ENCODE measurements around the gene POU2F2.

The POU2F2 gene

DNA sequence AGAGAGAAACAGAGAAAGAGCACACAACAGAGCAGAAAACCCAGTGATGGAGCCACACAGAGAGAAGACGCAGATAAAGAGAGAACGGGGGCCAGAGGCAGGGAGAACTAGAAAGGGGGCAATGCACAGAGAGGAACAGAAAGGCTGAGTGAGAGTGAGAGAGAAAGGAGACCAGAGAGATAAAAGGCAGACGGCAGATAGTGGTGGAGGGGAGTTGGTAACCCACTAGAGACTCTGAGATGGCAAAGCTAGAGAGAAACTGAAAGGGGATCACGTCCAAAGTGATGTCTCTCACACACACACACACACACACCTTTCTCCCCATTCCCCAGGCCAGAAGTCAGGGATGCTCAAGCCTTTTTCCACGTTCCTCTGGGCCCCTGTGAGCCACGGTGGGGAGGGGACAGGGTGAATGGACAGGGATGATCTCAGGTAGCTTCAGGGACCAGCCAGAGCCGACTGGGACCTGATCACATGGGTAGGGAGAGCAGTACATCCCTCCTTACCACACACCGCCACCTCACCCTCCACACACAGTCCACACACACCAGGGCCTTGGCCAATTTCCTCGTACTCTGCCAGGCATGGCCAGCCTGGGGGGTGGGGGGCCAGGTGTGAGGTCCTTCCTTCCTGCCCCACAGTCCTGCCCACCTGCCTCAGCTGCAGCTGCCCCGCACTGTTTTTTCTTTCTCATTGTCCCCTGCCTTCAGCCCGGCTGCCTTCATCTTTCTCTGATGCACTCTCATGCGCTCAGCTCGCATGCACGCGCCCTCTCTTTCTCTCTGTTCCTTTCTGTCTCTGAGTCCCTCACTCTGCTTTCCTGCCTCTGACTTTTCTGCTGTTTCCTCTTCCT is 22.5 kb upstream of the POU2F2 start:
- peak; percentile 25 for DNase-seq

DNA sequence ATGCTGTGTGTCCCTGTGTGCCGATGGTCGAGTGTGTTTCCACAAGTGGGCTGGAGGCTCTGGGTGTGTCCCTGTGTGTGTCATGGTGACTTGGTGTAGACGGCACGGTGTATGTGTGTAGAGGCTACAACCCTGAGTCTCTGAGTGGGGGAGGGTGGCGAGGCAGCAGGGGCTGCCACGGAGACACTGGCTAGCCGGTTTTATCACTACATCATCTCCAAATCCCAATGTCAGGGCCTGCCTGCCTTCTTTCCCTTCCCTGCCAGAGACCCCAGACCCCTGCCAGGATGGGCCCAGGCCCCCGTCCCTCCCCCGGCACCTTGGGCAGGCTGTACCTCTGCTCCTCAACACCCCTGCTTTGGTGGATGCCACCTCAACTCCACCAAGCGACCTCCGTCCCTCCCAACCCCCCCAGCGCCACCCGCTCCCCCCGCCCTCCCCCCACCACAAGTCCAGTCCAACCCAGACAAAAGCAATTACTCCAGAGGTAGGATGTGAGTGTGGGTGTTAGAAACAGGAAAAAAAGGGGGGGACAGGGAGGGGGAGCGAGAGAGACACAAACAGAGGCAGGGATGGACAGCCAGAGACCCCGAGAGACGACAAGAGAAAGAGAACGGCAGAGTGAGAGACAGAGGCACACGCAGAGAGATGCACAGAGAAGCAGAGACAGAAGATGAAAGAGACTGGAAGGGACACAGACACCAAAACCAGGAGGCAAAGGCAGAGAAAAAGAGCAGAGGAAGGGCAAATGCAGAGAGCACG is 21.6 kb upstream of the POU2F2 start:
- DNase-seq: no peak

DNA sequence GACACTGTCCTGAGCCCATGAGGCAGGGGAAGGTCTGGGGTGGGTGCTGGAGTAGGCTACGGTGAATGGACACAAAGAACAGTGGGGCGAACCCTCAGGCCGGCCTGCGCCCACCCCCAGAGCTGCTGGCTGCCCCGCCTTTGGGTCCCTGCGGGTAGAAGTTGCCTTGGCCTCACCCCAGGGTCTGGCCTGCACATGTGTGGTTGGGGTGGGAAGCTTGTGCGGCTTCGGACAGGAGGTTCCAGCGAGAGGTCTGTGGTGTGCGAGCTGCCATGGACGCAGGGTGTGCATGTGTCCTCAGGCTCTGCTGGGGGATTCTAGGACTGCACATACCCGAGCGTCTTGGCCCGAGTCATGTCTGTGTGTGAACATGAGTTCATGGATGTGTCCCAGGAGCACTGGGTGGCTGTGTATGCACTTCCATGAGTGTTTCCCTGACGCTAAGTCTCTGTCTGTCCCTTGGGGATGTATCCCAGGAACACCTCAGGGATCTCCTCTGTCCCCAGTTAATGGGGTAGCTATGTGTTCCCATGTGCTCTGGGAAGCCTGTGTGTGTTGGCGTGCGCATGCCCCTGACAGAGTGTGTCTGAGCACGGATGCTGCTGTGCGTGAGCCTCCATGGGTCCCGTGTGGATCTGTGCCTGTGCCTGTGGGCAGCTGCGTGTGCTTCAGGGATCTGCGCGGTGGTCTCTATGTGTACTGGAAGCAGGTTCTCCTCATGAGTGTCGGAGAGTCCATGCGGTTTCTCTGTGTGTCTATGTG is 20.8 kb upstream of the POU2F2 start:
- DNase-seq: no peak

DNA sequence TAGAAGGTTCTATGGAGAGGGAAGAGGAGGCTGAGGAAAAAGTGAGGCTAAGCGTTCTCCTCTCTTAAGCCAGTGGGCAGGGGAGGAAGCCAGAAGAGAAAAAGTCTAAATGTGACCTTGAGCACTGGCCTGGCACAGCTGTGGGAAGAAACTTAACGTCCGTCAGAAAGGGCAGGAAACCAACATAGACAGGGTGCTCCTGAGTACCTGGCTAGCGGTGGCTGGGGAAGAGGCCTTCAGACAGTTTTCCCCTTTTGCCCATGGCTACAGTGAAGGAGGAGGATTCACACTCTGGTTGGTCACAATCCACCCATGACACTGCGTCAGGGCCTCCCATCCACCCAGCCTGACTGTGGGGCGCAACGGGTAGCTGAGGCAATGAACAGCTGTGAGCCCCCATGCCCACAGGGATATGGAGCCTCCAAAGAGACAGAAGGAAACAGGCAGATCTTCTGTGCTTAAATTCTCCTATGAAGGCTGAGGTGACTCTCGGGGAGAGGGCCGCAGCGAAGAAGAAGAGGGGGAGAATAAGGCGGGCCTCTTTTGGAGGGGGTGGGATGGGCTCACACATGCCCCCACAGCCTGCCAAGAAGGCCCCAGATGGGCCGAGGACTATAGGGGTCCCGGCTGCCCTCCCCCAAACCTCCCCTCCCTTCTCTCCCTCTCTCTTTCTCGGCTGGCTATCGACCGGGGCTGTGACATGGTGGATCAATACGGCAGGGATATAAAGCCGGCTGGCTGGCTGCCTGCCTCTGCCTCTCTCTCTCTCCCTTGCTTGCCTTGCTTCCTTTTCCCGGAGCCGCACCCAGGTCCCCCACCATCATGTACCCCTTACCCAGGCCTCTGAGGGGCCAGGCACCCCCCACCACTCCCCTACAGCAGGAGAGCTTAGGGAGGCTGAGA is 19.8 kb upstream of the POU2F2 start:
- DNase-seq: no peak

DNA sequence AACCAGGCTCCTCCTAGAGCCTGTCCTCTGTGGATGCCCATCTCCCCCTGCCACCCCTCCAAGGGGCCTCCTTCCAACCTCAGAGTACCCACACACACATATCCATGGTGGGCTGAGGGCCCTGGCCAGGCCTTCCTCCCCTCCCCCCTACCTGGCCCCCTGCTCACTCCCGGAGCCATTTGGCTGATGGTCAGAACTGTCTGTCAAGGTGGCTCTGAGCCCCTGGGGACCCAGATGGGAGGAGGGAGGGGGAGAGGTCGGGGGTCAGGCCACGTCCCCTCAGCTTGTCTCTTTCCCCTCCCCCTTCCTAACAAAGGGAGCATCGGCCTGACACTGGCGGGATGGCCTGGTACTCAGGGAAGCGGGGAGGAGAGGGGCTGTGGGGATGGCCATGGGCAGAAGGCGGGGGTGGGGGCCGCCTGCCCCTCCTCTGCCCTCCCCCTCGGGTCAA is 18.7 kb upstream of the POU2F2 start:
- no peak for DNase-seq

DNA sequence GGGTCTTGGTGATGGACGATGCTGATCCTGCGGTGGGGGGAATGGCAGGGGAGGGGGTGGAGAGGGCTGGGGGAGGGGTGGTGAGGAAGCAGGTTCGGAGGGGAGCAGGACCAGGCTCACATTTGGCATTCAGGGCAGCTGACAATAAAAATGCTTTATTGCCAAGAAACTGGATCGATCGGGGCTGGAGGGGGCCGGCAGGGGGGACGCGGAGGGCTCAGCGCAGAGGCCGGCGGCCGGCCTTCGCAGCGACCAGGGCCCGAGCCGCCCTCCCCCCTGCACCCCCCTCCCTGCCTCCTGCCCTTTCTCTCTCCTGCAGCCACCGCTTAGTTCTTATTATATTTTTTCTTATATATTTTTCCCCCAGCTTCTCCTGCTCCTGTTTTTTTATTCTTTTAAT is 18.1 kb upstream of the POU2F2 start:
- no peak for DNase-seq

DNA sequence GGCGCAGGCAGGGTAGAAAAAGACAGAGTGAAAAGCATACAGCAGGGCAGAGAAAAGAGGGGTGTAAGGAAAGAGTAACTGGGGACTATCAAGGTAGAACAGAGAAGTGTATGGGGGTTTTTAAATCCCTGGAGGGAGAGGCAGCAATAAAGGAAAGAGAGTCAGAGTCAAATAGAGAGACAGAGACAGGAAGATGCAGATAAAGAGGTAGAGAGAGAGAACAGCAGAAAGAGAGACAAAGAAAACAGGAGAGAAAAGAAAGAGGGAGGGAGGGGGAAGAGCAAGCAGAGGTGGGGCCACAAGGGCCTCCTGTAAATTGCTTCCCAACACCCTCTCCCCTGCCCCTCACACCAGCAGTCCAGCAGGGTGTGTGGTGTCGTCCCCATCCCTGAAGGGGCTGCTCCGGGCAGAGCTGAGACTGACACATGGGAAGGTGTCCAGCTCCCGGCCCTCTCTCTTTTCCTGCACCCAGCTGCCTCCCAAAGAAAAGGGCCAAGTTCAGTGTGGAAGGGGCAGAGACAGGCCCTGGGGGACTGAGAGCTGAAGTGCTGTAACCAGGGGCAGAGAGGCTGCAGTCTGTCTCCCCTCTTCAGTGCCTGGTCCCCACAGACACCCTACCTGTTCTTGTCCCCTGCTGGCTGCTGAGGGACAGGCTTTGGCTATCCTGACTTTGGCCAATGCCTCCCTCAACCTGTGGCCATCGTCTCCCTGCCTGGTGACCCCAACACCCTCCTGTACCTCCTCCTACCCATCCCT is 17.4 kb upstream of the POU2F2 start:
- DNase-seq: no peak

DNA sequence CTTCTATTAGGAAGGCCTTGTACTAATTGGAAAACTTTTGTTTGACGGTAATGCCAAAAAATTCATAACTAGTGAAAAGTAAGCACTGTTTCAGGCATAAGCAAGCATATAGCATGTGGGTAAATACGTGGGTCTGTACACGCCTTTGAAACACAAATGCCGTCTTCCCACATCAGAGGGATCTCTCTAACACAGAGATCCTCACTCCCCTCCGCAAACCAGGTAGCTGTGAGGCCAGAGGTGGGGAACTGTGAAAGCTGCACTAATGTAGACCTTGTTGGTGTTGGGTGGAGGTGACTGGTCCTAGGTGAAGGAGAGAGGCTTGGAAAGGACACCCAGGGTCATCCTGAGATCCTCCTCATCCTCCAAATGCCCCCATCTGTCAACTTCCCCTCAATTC is 16.0 kb upstream of the POU2F2 start:
- no peak for DNase-seq

DNA sequence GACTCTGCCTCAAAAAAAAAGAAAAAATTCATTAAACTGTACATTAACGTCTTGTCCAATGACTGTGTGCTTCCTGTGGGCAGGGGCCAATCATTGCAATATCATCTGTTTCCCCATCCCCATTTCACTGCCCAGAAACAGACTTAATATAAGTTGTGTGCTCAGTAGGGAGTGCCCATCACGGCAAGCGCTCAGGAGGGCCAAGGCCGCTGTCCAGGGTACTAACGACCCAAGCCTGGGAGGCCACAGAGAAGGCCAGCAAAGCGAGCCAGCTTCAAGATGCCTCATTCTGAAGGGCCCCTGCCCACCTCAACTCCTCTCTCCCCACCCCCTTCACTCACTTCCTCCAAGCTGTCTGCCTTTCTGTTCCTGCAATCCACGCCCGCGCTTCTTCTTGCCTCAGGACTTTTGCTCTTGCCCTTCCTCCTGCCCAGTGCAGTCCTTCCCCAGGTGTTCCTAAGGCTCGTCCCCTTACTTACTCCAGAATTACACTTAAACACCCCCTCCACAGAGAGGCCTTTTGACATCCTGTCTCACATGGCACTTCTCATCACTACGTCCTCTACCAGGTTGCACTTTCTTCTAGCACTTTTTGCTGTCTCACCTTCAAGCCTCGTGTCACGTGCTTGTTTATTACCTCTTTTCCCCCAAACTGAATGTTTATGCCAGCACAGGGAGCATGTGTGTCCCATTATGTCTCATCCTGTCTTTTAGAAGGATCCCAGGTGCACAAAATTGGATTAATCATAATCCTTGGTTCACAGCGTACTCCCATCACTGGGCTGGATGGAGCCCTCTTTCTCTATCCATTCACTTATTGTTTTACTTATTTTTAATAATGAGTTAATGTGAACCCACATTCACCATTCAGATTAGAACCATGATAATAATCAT is 11.3 kb upstream of the POU2F2 start:
- no peak for DNase-seq

DNA sequence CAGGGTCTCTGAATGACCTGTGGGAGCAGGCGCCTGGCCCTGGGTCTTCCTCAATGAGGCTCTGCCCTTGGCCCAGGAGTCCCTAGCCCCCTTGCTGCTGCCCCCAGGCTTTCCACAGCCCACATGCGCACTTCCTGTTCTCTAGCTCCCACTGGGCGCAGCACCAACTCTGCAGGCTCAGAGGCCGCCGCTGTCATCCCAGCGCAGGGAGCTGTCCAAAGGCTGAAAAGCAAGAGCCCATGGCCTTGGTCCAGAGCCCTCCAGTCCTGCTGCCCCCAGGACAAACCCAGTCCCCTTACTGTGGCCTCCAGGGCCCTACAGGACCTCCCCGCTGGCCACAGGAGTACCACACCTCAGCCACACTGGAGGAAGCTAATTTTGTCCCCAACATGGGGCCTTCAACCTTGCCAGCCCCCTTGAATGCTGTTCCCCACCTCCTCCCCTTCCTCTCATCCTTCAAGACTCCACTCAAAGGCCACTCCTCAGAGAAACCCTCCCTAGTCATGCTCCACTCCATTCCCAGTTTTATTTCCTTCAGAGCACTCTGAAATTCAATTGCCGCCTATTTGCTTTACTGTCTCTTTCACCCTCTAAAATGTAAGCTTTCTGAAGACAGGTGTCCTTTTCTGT is 8.0 kb upstream of the POU2F2 start:
- no peak for DNase-seq

DNA sequence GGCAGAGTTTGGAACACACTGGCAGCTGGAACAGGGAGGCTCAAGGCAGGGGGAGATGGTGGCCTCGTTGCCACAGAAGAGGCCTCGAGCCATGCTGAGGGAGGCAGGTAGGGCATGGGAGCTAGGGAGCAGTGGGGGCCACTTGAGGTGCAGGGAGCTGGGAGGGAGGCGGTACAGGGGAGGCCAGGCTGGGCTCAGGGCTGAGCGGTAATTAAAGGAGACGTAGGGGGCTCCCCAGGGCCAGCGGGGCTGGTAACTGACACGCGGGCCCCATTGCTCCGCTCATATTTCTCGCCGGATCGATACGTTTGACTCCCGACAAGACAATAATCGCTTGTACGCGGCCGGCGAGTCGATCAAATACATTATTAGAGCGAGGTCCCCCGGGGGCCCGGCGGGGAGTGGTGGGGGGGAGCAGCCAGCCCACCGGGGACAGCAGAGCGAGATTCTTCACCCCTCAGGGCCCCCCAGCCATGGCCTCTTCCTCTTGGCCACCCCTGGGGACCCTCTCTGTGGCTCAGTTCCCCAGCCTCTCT is 2.4 kb upstream of the POU2F2 start:
- DNase-seq: no peak

DNA sequence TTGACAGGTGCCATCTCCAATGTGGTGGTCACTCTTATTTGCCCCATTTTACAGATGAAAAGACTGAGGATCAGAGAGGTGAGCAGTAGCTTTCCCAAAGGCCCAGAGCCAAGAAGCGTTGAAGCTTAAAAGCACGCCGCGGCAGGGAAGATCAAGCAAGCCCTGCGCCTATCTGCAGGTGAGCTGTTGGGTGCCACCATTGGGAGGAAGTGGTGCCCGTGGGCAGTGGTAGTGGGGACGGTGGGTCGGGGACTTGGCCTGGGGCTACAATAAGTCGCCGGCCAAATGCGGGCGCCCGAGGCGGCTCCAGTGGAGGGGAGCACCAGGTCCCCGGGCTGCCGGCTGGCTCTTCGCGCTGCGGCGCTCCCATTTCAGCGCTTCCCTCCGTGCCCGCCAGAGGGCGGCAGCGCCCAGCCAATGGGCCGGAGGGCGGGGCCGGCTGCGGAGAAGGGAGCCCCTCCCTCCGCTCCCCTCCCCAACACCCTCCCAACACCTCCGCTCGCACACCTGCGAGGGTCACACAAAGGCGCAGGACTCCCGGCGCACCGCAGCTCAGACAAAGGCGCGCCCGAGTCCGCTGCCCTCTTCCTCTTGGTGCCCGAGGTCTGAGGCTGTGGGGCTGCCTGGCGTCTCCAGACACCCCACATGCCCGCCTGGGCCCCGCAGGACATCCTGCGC is 744 bp upstream of the POU2F2 start:
- DNase-seq: peak; percentile 86

DNA sequence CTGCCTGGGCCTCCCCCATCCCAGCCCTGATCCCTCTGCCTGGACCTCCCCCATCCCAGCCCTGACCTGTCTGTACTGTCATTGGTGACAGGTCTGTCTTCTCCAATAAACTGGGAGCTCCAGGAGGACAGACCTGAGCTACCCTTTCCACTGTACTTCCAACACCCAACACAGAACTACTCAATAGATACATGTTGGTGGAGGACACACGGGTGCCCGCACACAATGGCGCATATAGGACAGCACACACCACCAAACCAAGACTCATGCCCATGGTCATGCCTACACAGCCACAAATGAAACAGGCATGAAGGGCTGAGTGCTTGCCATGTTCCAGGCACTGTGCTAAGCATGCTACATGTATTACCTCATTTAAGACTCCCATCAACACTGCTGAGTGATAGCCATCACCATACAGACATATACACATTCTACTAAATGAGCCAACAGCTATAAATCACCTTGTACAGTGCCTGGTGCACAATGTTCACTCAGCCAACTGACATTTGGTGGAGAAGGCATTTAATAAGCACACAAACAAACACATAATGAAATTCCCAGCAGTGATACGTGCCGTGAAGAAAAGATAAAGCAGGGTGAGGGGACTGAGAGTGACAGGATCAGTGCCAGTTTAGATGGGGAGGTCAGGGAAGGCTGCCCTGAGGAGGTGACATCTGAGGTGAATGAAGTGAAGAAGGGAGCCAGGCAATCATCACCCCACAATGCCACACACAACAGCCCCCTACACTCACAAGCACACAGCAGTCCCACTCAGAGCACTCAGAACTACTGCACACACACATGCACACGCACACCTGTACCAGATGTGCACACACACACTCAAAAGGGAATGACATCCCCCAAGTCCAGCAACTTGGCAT is 857 bp downstream of the POU2F2 start:
- DNase-seq: no peak

DNA sequence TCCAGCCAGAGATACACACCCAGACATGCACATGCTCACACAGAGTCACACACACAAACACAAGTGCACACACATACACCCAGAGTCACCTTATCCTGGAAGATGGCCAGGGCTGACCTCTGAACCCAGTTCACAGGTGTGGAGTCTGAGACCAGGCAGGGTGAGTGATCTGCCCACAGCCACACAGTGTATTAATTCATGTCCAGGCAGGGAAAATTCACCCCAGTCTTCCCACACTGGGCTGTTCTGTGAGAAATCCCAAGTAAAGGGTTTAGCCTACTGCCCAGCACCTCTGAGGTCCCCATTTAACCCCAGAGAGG is 2.0 kb downstream of the POU2F2 start:
- no peak for DNase-seq

DNA sequence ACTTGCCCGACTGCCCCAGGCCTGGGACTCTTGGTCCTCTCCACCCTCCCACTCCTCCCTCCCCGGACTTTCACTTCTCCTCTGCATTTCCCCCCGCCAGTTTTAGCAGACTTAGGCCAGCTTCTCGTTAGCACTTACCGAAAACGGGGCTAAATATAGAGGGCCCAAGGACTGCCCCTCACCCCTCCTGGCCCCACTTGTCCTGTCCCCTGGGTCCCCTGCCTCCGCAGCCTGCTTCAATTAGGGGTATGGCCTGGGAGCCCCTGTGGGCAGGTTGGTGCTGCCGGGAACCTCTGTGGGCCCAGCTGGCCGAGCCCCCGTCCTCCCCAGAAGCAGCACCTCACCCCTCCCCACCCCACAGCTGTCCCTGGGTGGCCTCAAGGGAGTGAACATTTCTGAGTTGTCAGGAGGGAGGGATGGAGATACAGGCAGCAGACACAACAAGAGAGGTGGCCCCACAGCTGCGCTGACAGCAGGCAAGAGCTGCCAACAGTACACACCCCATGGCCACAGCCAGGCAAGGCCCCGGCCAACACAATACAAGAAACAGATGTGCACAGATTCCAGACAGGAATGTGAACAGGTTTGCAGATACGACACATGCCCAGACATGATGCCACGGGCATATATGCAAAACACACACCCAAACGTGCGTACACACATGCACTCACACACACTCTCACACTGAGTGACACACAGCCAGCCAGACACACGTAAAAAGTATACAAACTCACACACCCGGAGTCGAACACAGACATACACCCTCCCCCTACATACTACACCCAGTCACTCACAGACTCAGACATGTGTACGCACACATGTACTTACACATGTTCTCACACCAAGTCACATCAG is 2.6 kb downstream of the POU2F2 start:
- no peak for DNase-seq

DNA sequence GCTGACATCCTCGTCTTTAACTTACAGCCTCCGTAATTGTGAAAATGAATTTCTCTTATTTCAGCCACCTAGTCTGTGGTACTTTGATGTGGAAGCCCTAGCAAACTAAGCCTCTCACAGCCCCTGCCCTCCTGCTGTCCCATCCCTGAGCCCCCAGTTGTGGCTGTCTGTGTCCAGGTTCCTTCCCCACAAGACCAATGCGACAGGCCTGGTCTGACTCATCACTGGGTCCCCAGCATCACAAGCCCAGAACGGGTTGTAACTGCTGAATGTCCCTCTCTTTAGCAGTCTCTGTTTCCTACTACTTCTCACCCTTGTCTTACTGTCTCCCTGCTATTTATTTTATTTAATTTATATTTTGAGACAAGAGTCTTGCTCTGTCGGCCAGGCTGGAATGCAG is 5.7 kb downstream of the POU2F2 start:
- DNase-seq: no peak

DNA sequence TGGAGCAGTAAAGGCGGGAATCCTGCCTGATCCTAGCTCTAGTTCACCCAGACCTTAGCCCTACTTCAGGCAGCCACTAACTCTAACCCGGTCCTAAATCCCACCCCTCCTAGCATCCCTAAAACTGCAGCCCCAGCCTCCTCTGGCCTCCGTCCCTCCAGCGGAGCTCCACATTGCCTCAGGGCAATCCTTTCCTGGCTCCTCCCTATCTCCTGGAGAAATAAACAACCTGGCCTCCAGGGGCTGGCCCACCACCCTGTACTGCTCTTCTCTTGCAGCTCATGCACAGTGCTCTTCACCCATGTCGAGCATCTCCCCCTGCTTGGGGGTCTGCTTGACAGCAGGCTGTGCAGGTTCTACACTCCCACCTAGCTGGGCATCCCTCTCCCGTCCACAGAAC is 6.7 kb downstream of the POU2F2 start:
- DNase-seq: no peak

All from NCI-H510A treated with DMSO at 0.1 percent for 48 hours (cell line).